Smooth muscle cell (in vitro differentiated cells): Measurements from ENCODE around the gene CCL20. TPM values are rescaled to one million over a fixed set of nuclear protein-coding genes. Genes with fewer than 3 reads are reported as not detected.
A peak's percentile ranks its signal among the peaks of the same experiment; 100 is the strongest.

ENCODE experiments used
- DNase-seq: peaks from one replicate; lab custom pipeline; 2025; ENCODE audit not compliant: unreplicated experiment; lab: John Stamatoyannopoulos, UW
- H2AFZ ChIP-seq: fragments of 200-600 bp; sonication (generic); 2 replicates; pipeline ENCODE4 v1.6.0; 2016; ENCODE audit warnings: antibody characterized with exemption, low read depth, mild to moderate bottlenecking
- H3F3A ChIP-seq: fragments of 200-600 bp; sonication (generic); 2 replicates; pipeline ENCODE4 v1.6.0; 2017; ENCODE audit warnings: antibody characterized with exemption, low read depth
- H3K27ac ChIP-seq: fragments of 200-600 bp; sonication (generic); 2 replicates; pipeline ENCODE4 v1.5.1; 2016; ENCODE audit warnings: low read depth, mild to moderate bottlenecking
- H3K27me3 ChIP-seq: fragments of 200-600 bp; sonication (generic); 2 replicates; pipeline ENCODE4 v1.6.1; 2016; ENCODE audit warnings: low read depth, mild to moderate bottlenecking
- H3K36me3 ChIP-seq: fragments of 200-600 bp; sonication (generic); 2 replicates; pipeline ENCODE4 v1.5.1; 2016; ENCODE audit warnings: low read depth
- H3K4me1 ChIP-seq: fragments of 200-600 bp; sonication (generic); 2 replicates; pipeline ENCODE4 v1.5.1; 2016; ENCODE audit warnings: low read depth
- H3K4me2 ChIP-seq: fragments of 200-600 bp; sonication (generic); 2 replicates; pipeline ENCODE4 v1.6.0; 2016; ENCODE audit warnings: mild to moderate bottlenecking
- H3K4me3 ChIP-seq: fragments of 200-600 bp; sonication (generic); 2 replicates; pipeline ENCODE4 v1.5.1; 2016; ENCODE audit warnings: mild to moderate bottlenecking
- H3K79me2 ChIP-seq: fragments of 200-600 bp; sonication (generic); 2 replicates; pipeline ENCODE4 v1.6.0; 2016; ENCODE audit warnings: low read depth, mild to moderate bottlenecking
- H3K9ac ChIP-seq: fragments of 200-600 bp; sonication (generic); 2 replicates; pipeline ENCODE4 v1.6.0; 2016; ENCODE audit warnings: low read depth
- H3K9me3 ChIP-seq: fragments of 200-600 bp; sonication (generic); replicated peaks from 2 replicates; pipeline ENCODE4 v1.5.1; 2016; ENCODE audit warnings: low read depth
- H4K20me1 ChIP-seq: fragments of 200-600 bp; sonication (generic); 2 replicates; pipeline ENCODE4 v1.6.0; 2016; ENCODE audit warnings: low read depth
- WGBS: methylation state at CpG from one replicate; pipeline ENCODE4 v1.1.7; 2016; ENCODE audit warnings: low lambda C conversion rate; 5-methylcytosine and 5-hydroxymethylcytosine counted together
- polyA plus RNA-seq: library from polyadenylated mRNA; unstranded; fragments of >200 nt; fragmentation: Nextera tagmentation; extraction: Ambion mirVana; gene quantifications from 2 replicates; pipeline ENCODE4 v1.2.1, GENCODE V29; 2016
- total RNA-seq: library from RNA; depleted of rRNA; stranded (reverse); fragments of >200 nt; gene quantifications from 2 replicates; pipeline ENCODE4 v1.2.3, GENCODE V29; 2014
- TF ChIP-seq, protein P1 (sequence below): fragments of 200-600 bp; sonication (generic); IDR thresholded peaks from 2 replicates; pipeline ENCODE4 v1.5.1; 2017; ENCODE audit warnings: borderline replicate concordance, mild to moderate bottlenecking, antibody characterized with exemption; ENCODE audit not compliant: insufficient read depth, poor library complexity, severe bottlenecking

The CCL20 gene
- total RNA-seq (6.7 and 16.4 TPM in 2 replicates), polyA plus RNA-seq (6.8 and 12.9 TPM in 2 replicates)

DNA sequence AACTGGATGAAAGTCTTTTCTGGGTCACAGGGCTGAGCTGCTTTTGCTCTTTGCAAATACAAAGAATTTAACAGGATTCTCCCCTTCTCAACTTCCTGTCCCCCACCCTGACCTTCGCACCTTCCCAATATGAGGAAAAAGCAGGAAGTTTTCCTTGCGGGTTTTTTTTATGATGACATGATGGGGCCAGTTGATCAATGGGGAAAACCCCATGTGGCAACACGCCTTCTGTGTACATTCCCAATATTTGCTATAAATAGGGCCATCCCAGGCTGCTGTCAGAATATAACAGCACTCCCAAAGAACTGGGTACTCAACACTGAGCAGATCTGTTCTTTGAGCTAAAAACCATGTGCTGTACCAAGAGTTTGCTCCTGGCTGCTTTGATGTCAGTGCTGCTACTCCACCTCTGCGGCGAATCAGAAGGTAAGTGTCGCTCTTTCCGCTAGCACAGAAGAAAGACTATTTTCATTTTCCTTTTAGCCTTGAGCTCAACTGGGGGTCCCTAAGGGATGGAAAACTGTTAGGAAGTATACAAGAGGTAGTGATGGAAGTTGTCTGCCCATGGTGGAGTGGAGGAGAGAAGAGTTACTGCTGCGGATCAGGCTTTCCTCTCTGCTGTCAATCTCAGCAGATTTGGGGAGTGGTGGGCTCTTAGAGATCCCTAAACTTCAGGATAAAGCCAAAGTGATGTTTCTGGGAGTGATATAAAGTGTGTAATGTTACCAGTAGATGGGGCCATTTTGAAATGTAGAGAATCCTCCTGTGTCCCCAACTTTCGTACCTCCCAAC lies at the start of gene CCL20:
Gene CCL20, plus strand, starts transcription at position 281 of the 792 bp plus-strand sequence. Its CDS starts 70 bp downstream, at position 351.
- no peak within 1 kb of the TSS for H3K4me2 ChIP-seq
- DNase-seq, result no peak

DNA sequence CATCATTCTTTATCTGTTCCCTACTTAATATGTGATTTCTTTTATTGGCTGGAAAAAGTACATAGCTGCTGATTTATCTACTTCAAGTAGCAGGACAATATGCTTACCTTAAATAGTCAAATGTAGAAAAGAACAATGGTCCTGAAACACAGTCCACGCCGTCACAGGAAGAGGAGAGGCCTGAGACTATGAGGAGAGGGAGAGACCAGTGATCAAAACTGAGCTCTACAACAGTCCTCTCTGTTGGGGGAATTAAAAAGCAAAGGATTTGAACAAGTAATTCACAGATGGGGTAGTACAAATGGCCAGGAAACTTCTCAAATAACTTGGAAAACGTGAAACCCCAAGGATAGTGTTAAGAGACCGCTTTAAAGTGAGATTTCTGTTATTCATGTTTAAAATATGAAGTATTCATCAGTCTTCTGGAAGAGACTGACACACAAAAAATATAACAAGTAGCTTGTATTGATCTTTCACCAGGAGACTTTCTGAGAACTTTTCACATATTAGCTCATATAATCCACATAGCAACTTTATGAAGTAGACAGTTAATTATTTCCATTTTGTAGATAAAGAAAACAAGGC lies 47.8 kb upstream of the CCL20 start:
- DNase-seq, result no peak
- Histone ChIP-seq H4K20me1 (no peaks in the 10 kb centered on the region), H3K27me3 (no peaks in the 10 kb centered on the region), H3K9me3 (no peaks in the 10 kb centered on the region), H3K9ac (no peak overlapping the region), H3K36me3 (no peaks in the 10 kb centered on the region), H3F3A (peaks cover 4% of the 10 kb centered on the region), H3K4me2 (peak overlapping the region; percentile 37), H3K4me3 (no peak overlapping the region), H3K27ac (peak overlapping the region; percentile 56), H3K4me1 (no peaks in the 10 kb centered on the region), H2AFZ (peak overlapping the region; percentile 96), H3K79me2 (no peaks in the 10 kb centered on the region)
- TF ChIP-seq, protein P1, sequence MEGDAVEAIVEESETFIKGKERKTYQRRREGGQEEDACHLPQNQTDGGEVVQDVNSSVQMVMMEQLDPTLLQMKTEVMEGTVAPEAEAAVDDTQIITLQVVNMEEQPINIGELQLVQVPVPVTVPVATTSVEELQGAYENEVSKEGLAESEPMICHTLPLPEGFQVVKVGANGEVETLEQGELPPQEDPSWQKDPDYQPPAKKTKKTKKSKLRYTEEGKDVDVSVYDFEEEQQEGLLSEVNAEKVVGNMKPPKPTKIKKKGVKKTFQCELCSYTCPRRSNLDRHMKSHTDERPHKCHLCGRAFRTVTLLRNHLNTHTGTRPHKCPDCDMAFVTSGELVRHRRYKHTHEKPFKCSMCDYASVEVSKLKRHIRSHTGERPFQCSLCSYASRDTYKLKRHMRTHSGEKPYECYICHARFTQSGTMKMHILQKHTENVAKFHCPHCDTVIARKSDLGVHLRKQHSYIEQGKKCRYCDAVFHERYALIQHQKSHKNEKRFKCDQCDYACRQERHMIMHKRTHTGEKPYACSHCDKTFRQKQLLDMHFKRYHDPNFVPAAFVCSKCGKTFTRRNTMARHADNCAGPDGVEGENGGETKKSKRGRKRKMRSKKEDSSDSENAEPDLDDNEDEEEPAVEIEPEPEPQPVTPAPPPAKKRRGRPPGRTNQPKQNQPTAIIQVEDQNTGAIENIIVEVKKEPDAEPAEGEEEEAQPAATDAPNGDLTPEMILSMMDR, result no peak
- WGBS, result 44% methylated on average over 4 of the region's 4 CpGs

More for the DNA sequence above, at the start of gene CCL20:
- Histone ChIP-seq H3F3A (peaks cover 10% of the 10 kb centered on the region), H3K4me1 (peaks cover 9% of the 10 kb centered on the region), H3K79me2 (no peaks in the 10 kb centered on the region), H2AFZ (no peak within 1 kb of the TSS), H3K27ac (no peak within 1 kb of the TSS), H3K36me3 (no peaks in the 10 kb centered on the region), H3K9ac (no peak within 1 kb of the TSS), H3K27me3 (no peaks in the 10 kb centered on the region), H3K9me3 (no peaks in the 10 kb centered on the region), H3K4me3 (no peak within 1 kb of the TSS), H4K20me1 (no peaks in the 10 kb centered on the region)
- 97% methylated on average over 9 of the region's 9 CpGs for WGBS
- TF ChIP-seq, protein P1, result no peak

DNA sequence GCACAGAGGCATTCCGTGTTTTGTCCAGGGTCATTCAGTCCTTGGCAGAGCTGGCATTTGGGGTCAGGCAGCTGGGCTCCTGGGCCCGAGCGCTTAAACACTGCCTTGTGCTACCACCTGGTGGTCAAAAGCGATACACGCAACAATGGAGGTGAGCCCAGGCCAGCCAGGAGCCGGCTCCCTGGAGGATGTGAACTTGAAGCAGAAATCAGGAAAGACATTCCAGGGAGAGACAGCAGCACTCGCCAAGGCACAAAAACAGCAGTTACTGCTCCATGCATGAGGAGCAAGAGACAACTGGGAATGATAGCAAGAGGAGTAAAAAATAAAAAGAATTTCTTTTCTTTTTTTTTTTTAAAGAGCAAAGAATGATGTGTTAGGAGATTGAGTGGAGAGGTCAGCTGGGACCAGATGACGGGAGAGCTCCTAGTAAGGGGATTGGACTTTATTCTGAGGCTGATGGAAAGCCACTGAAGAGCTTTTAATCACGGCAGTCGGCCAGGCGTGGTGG lies 47.2 kb upstream of the CCL20 start:
- Histone ChIP-seq H3K9me3 (no peaks in the 10 kb centered on the region), H2AFZ (peak overlapping the region; percentile 96), H3K4me1 (no peaks in the 10 kb centered on the region), H3K4me3 (no peak overlapping the region), H3F3A (peaks cover 3% of the 10 kb centered on the region), H3K9ac (no peak overlapping the region), H3K27me3 (no peaks in the 10 kb centered on the region), H3K27ac (peak overlapping the region; percentile 56), H3K79me2 (no peaks in the 10 kb centered on the region), H4K20me1 (no peaks in the 10 kb centered on the region), H3K36me3 (no peaks in the 10 kb centered on the region), H3K4me2 (peak overlapping the region; percentile 37)
- TF ChIP-seq, protein P1, result peak; percentile 87
- peak; percentile 29 for DNase-seq
- WGBS, result 33% methylated on average over 11 of the region's 11 CpGs
